A673 (cell line): ENCODE measurements around the gene STARD7.

Source experiments
- CTCF ChIP-seq: fragments of 300-800, 200-600 bp; sonication (generic); conservative IDR thresholded peaks from 2 replicates; pipeline ENCODE4 v1.5.1; 2017; ENCODE audit warnings: low read depth, mild to moderate bottlenecking, antibody characterized with exemption, low read length, moderate library complexity, mixed read lengths
- EZH2 ChIP-seq: fragments of 200-600 bp; sonication (generic); IDR thresholded peaks from 2 replicates; pipeline ENCODE4 v1.6.1; 2017; ENCODE audit warnings: borderline replicate concordance, low read depth, mild to moderate bottlenecking, mixed read lengths, antibody characterized with exemption, low read length; ENCODE audit not compliant: poor library complexity, severe bottlenecking

GRCh38 chr2:96150007-96150640 lies 58.5 kb downstream of the STARD7 start:
- TF ChIP-seq CTCF (no peak), EZH2 (no peak)
